B cell (primary cell): Measurements from ENCODE around the gene ARHGAP4. TPM values are rescaled to one million over a fixed set of nuclear protein-coding genes. Genes with fewer than 3 reads are reported as not detected.

Source experiments
- ATAC-seq: fragments of 200-7000 bp; cut with Tn5 transposase; one replicate; pipeline ENCODE4 v1.10.0; 2021; ENCODE audit warnings: low read depth, mild to moderate bottlenecking, moderate number of reproducible peaks, moderate library complexity
- CTCF ChIA-PET: fragments of 350-600 bp; sonication (Branson Sonifier 250); formaldehyde crosslinking; loops from one replicate; lab custom pipeline; 2021; ENCODE audit warnings: antibody characterized with exemption, inconsistent platforms; lab: Charles Lee
- POLR2A ChIA-PET: fragments of 350-600 bp; sonication (Branson Sonifier 250); formaldehyde crosslinking; loops from one replicate; lab custom pipeline; 2021; ENCODE audit warnings: antibody characterized with exemption; lab: Charles Lee
- DNase-seq: peaks from one replicate; pipeline ENCODE4 v3.0.0; 2013
- H2AFZ ChIP-seq: 2 replicates; pipeline ENCODE4 v1.6.1; 2012; ENCODE audit warnings: mild to moderate bottlenecking, low read depth, low read length; ENCODE audit not compliant: insufficient read depth, poor library complexity, severe bottlenecking
- H3K27ac ChIP-seq, 2 donors: 1 replicate in 1 of 2; 2 replicates in 1 of 2; pipeline ENCODE4 v1.5.1; 2012 to 2013; ENCODE audit warnings: low read length in 2 of 2, mild to moderate bottlenecking in 2 of 2, moderate library complexity in 1 of 2
- H3K27me3 ChIP-seq, 4 experiments: fragments of 200-600 bp in 1 of 4; sonication (generic) in 1 of 4; replicated peaks in 1 of 4; 1 replicate in 2 of 4; 2 replicates in 2 of 4; pipeline versions ENCODE4 v1.6.1 to v1.7.0; 2013 to 2016; ENCODE audit warnings: low read length in 3 of 4, mild to moderate bottlenecking in 2 of 4, mixed read lengths in 1 of 4, moderate library complexity in 1 of 4; ENCODE audit not compliant: insufficient read depth in 4 of 4, control insufficient read depth in 3 of 4; ENCODE audit errors: control extremely low read depth in 1 of 4
- H3K36me3 ChIP-seq, 2 experiments: replicated peaks in 1 of 2; 1 replicate in 1 of 2; 2 replicates in 1 of 2; pipeline versions ENCODE4 v1.6.1 to v1.7.1; 2013; ENCODE audit warnings: low read length in 1 of 2; ENCODE audit not compliant: insufficient read depth in 2 of 2, control insufficient read depth in 1 of 2; ENCODE audit errors: control extremely low read depth in 1 of 2, extremely low read depth in 1 of 2
- H3K4me1 ChIP-seq, 2 donors: fragments of 200-600 bp in 1 of 2; sonication (generic) in 1 of 2; 1 replicate in 1 of 2; 2 replicates in 1 of 2; pipeline versions ENCODE4 v1.5.1 to v1.6.1; 2013 to 2017; ENCODE audit warnings: low read length in 2 of 2; ENCODE audit not compliant: control insufficient read depth in 2 of 2, insufficient read depth in 2 of 2
- H3K4me2 ChIP-seq: replicated peaks from 2 replicates; pipeline ENCODE3; 2012; ENCODE audit warnings: mild to moderate bottlenecking, low read depth, low read length; ENCODE audit not compliant: poor library complexity, severe bottlenecking
- H3K4me3 ChIP-seq, 5 experiments: fragments of 200-600 bp in 1 of 5; sonication (generic) in 1 of 5; 1 replicate in 3 of 5; 2 replicates in 2 of 5; pipeline versions ENCODE4 v1.5.1 to v1.7.0; 2011 to 2016; ENCODE audit warnings: low read length in 4 of 5, mild to moderate bottlenecking in 4 of 5, low read depth in 2 of 5, control low read depth in 1 of 5, moderate library complexity in 1 of 5; ENCODE audit not compliant: insufficient read depth in 1 of 5; ENCODE audit errors: control extremely low read depth in 1 of 5, extremely low read depth in 1 of 5
- H3K79me2 ChIP-seq: fragments of 200-600 bp; sonication (generic); one replicate; pipeline ENCODE4 v1.6.0; 2016; ENCODE audit warnings: low read length; ENCODE audit not compliant: control insufficient read depth, insufficient read depth
- H3K9ac ChIP-seq: fragments of 200-600 bp; sonication (generic); 2 replicates; pipeline ENCODE4 v1.6.1; 2017; ENCODE audit warnings: mild to moderate bottlenecking, low read length, moderate library complexity
- H3K9me3 ChIP-seq, 3 donors: one replicate each; pipeline versions ENCODE4 v1.6.1 to v1.7.1; 2013; ENCODE audit warnings: low read length in 2 of 3; ENCODE audit not compliant: control insufficient read depth in 2 of 3, insufficient read depth in 1 of 3; ENCODE audit errors: control extremely low read depth in 1 of 3
- H4K20me1 ChIP-seq: 2 replicates; pipeline ENCODE4 v1.6.0; 2012; ENCODE audit warnings: mild to moderate bottlenecking, low read length; ENCODE audit not compliant: insufficient read depth, control insufficient read depth, poor library complexity, severe bottlenecking
- H3K27ac Mint-ChIP-seq: one replicate; pipeline ENCODE4 v1.8.0; 2021; ENCODE audit warnings: mixed read lengths
- H3K27me3 Mint-ChIP-seq: one replicate; pipeline ENCODE4 v1.8.0; 2021; ENCODE audit warnings: mixed read lengths
- H3K4me1 Mint-ChIP-seq: one replicate; pipeline ENCODE4 v1.8.0; 2021; ENCODE audit warnings: mixed read lengths
- H3K4me3 Mint-ChIP-seq: one replicate; pipeline ENCODE4 v1.8.0; 2021; ENCODE audit warnings: mixed read lengths
- H3K9me3 Mint-ChIP-seq: one replicate; pipeline ENCODE4 v1.8.0; 2022; ENCODE audit warnings: mixed read lengths; ENCODE audit not compliant: insufficient read depth
- CTCF ChIP-seq: fragments of 200-600 bp; IDR thresholded peaks from one replicate; pipeline ENCODE4 v1.8.0; 2022; ENCODE audit warnings: antibody characterized with exemption, mild to moderate bottlenecking
- EZH2 ChIP-seq: IDR thresholded peaks from 2 replicates; pipeline ENCODE4 v1.6.1; 2012; ENCODE audit warnings: borderline replicate concordance, low read depth, mild to moderate bottlenecking, moderate library complexity, low read length; ENCODE audit not compliant: insufficient read depth, poor library complexity, severe bottlenecking
- WGBS: methylation state at CpG from one replicate; pipeline ENCODE4 v1.1.5; 2013; ENCODE audit warnings: missing lambda C conversion rate; ENCODE audit not compliant: insufficient coverage; 5-methylcytosine and 5-hydroxymethylcytosine counted together
- intact Hi-C: fragments of 100-400 bp; cut with micrococcal nuclease; formaldehyde crosslinking; loops from one replicate; pipeline ENCODE4 v1.10.0; 2022
- polyA plus RNA-seq: library from polyadenylated mRNA; depleted of rRNA; stranded (reverse); fragments of >200 nt; gene quantifications from 2 replicates; pipeline ENCODE4 v1.2.3, GENCODE V29; 2012
- total RNA-seq, 2 donors: library from RNA; stranded (reverse); fragments of 120-200 nt in 1 of 2; gene quantifications; 1 replicate in 1 of 2; 2 replicates in 1 of 2; pipeline versions ENCODE4 v1.2.3 to v1.2.4, GENCODE V29; 2013 to 2022

Gene ARHGAP4
- total and polyA plus RNA-seq, 2 donors (not counting 1 experiment from before 2014, with no cell fraction given) = 242 to 711 TPM

- Histone ChIP-seq H3K27me3 (no peaks in the 10 kb centered on the region), H3K9me3 (no peaks in the 10 kb centered on the region), H3K36me3 (no peaks in the 10 kb centered on the region), H2AFZ (no peak overlapping the region), H3K27ac (no peak overlapping the region), H3K9ac (no peak overlapping the region), H3K79me2 (no peaks in the 10 kb centered on the region), H3K4me1 (no peaks in the 10 kb centered on the region), H4K20me1 (no peaks in the 10 kb centered on the region), H3K4me3 (no peak overlapping the region), H3K4me2 (no peak overlapping the region)
- DNase-seq = no peak
- ChIA-PET CTCF (no interaction called here), POLR2A (no interaction called here)
- 98% methylated on average over 5 of the region's 10 CpGs for WGBS
- Mint-ChIP-seq H3K4me1 (no peaks in the 10 kb centered on the region), H3K27ac (no peak overlapping the region), H3K27me3 (no peaks in the 10 kb centered on the region), H3K9me3 (no peaks in the 10 kb centered on the region), H3K4me3 (no peak overlapping the region)
- ATAC-seq = no peak
- TF ChIP-seq EZH2 (no peak), CTCF (no peak)
- intact Hi-C loops = no loop called here
Observed at GRCh38 chrX:153864101-153864500, 62.0 kb downstream of the ARHGAP4 start.

GRCh38 chrX:153863251-153863991, 62.6 kb downstream of the ARHGAP4 start:
- ChIA-PET CTCF (no interaction called here), POLR2A (no interaction called here)
- H3K79me2 ChIP-seq = no peaks in the 10 kb centered on the region
- H4K20me1 ChIP-seq = no peaks in the 10 kb centered on the region
- intact Hi-C loops = no loop called here
- no peak overlapping the region for H2AFZ ChIP-seq
- Mint-ChIP-seq H3K27me3 (no peaks in the 10 kb centered on the region), H3K4me3 (no peak overlapping the region), H3K4me1 (no peaks in the 10 kb centered on the region), H3K27ac (no peak overlapping the region), H3K9me3 (no peaks in the 10 kb centered on the region)
- H3K27ac ChIP-seq = no peak overlapping the region
- no peak for ATAC-seq
- H3K9ac ChIP-seq = no peak overlapping the region
- 85% methylated on average over 16 of the region's 28 CpGs for WGBS
- no peaks in the 10 kb centered on the region for H3K36me3 ChIP-seq
- no peak overlapping the region for H3K4me2 ChIP-seq
- no peaks in the 10 kb centered on the region for H3K9me3 ChIP-seq
- no peak overlapping the region for H3K4me3 ChIP-seq
- H3K27me3 ChIP-seq = no peaks in the 10 kb centered on the region
- TF ChIP-seq CTCF (no peak), EZH2 (no peak)
- no peaks in the 10 kb centered on the region for H3K4me1 ChIP-seq
- no peak for DNase-seq
